Stimulated activated memory B cell treated with anti-CD40 and anti-IgM and Interleukin-4, amounts not matched to agents 10 μg/mL and 1 μg/mL and 100 μg/mL, for 72 hours (primary cell): ENCODE results near the gene TRIM15.
"Not testable (repeated sequence)": the region's sequence is repeated elsewhere in the genome, so short reads cannot be mapped to it uniquely, and the experiment has no call there.

Experiments used
- ATAC-seq: fragments of 150-1000 bp; cut with Tn5 transposase; 2 replicates; pipeline ENCODE4 v1.10.0; 2021
- H3K27ac Mint-ChIP-seq: one replicate; pipeline ENCODE4 v1.8.0; 2022; ENCODE audit warnings: mild to moderate bottlenecking, mixed read lengths
- H3K27me3 Mint-ChIP-seq: one replicate; pipeline ENCODE4 v1.8.0; 2022; ENCODE audit warnings: mixed read lengths
- H3K36me3 Mint-ChIP-seq: one replicate; pipeline ENCODE4 v1.8.0; 2022; ENCODE audit warnings: mixed read lengths
- H3K4me1 Mint-ChIP-seq: one replicate; pipeline ENCODE4 v1.8.0; 2022; ENCODE audit warnings: mixed read lengths
- H3K4me3 Mint-ChIP-seq: one replicate; pipeline ENCODE4 v1.8.0; 2022; ENCODE audit warnings: mild to moderate bottlenecking, moderate library complexity, mixed read lengths
- H3K9me3 Mint-ChIP-seq: one replicate; pipeline ENCODE4 v1.8.0; 2022; ENCODE audit warnings: mixed read lengths

TRIM15 gene

GRCh38 chr6:30154709-30155519 is 8.4 kb upstream of the TRIM15 start:
- Mint-ChIP-seq H3K36me3 (no peaks in the 10 kb centered on the region), H3K4me1 (peaks cover 10% of the 10 kb centered on the region), H3K4me3 (no peak overlapping the region), H3K27ac (no peak overlapping the region), H3K27me3 (peaks cover 35% of the 10 kb centered on the region), H3K9me3 (no peaks in the 10 kb centered on the region)
- no peak for ATAC-seq

GRCh38 chr6:30155520-30156261 is 7.7 kb upstream of the TRIM15 start:
- Mint-ChIP-seq H3K36me3 (no peaks in the 10 kb centered on the region), H3K4me3 (no peak overlapping the region), H3K9me3 (no peaks in the 10 kb centered on the region), H3K27me3 (peaks cover 27% of the 10 kb centered on the region), H3K4me1 (peaks cover 10% of the 10 kb centered on the region), H3K27ac (no peak overlapping the region)
- ATAC-seq: no peak

GRCh38 chr6:30156262-30156599 is 7.1 kb upstream of the TRIM15 start:
- Mint-ChIP-seq H3K27me3 (peaks cover 26% of the 10 kb centered on the region), H3K9me3 (no peaks in the 10 kb centered on the region), H3K36me3 (no peaks in the 10 kb centered on the region), H3K27ac (no peak overlapping the region), H3K4me1 (peaks cover 10% of the 10 kb centered on the region), H3K4me3 (no peak overlapping the region)
- ATAC-seq: no peak

GRCh38 chr6:30156774-30157173 is 6.6 kb upstream of the TRIM15 start:
- Mint-ChIP-seq H3K27me3 (peaks cover 26% of the 10 kb centered on the region), H3K4me3 (no peak overlapping the region), H3K4me1 (peaks cover 10% of the 10 kb centered on the region), H3K36me3 (no peaks in the 10 kb centered on the region), H3K9me3 (no peaks in the 10 kb centered on the region), H3K27ac (no peak overlapping the region)
- ATAC-seq: no peak

- Mint-ChIP-seq H3K27me3 (peaks cover 26% of the 10 kb centered on the region), H3K4me1 (peaks cover 10% of the 10 kb centered on the region), H3K27ac (no peak overlapping the region), H3K9me3 (no peaks in the 10 kb centered on the region), H3K4me3 (no peak overlapping the region), H3K36me3 (no peaks in the 10 kb centered on the region)
- ATAC-seq: no peak
These were observed 5.8 kb upstream of the TRIM15 start for GRCh38 chr6:30157581-30157980.

- Mint-ChIP-seq H3K9me3 (no peaks in the 10 kb centered on the region), H3K36me3 (no peaks in the 10 kb centered on the region), H3K4me3 (no peak overlapping the region), H3K27ac (no peak overlapping the region), H3K4me1 (peaks cover 10% of the 10 kb centered on the region), H3K27me3 (peaks cover 23% of the 10 kb centered on the region)
- no peak for ATAC-seq
These were observed 5.3 kb upstream of the TRIM15 start for GRCh38 chr6:30157999-30158398.

- peaks cover 10% of the 10 kb centered on the region for H3K4me1 Mint-ChIP-seq
- no peak for ATAC-seq
- H3K4me3 Mint-ChIP-seq: no peak overlapping the region
- no peaks in the 10 kb centered on the region for H3K9me3 Mint-ChIP-seq
- H3K36me3 Mint-ChIP-seq: no peaks in the 10 kb centered on the region
- H3K27me3 Mint-ChIP-seq: peaks cover 23% of the 10 kb centered on the region
- H3K27ac Mint-ChIP-seq: no peak overlapping the region
These were observed 4.8 kb upstream of the TRIM15 start for GRCh38 chr6:30158475-30159040.

- peaks cover 10% of the 10 kb centered on the region for H3K4me1 Mint-ChIP-seq
- no peaks in the 10 kb centered on the region for H3K36me3 Mint-ChIP-seq
- peaks cover 23% of the 10 kb centered on the region for H3K27me3 Mint-ChIP-seq
- H3K27ac Mint-ChIP-seq: no peak overlapping the region
- no peak overlapping the region for H3K4me3 Mint-ChIP-seq
- no peaks in the 10 kb centered on the region for H3K9me3 Mint-ChIP-seq
- no peak for ATAC-seq
These were observed 3.1 kb upstream of the TRIM15 start for GRCh38 chr6:30160008-30160784.

- no peak within 1 kb of the TSS for H3K27ac Mint-ChIP-seq
- H3K4me3 Mint-ChIP-seq: no peak within 1 kb of the TSS
- no peaks in the 10 kb centered on the region for H3K9me3 Mint-ChIP-seq
- no peaks in the 10 kb centered on the region for H3K36me3 Mint-ChIP-seq
- no peak for ATAC-seq
- H3K27me3 Mint-ChIP-seq: peaks cover 25% of the 10 kb centered on the region
- H3K4me1 Mint-ChIP-seq: peaks cover 10% of the 10 kb centered on the region
These were observed 2.4 kb upstream of the TRIM15 start, which contains the start of gene TRIM10 for GRCh38 chr6:30160785-30161531. Gene TRIM10, minus strand, starts transcription at chr6:30161211. Its CDS starts 353 bp downstream, at chr6:30160858.

- H3K4me3 Mint-ChIP-seq: no peak overlapping the region
- H3K4me1 Mint-ChIP-seq: peaks cover 10% of the 10 kb centered on the region
- H3K9me3 Mint-ChIP-seq: no peaks in the 10 kb centered on the region
- H3K27me3 Mint-ChIP-seq: peaks cover 35% of the 10 kb centered on the region
- peak; percentile 35 for ATAC-seq
- H3K36me3 Mint-ChIP-seq: no peaks in the 10 kb centered on the region
- H3K27ac Mint-ChIP-seq: no peak overlapping the region
These were observed 869 bp upstream of the TRIM15 start for GRCh38 chr6:30162265-30163089.

- H3K36me3 Mint-ChIP-seq: no peaks in the 10 kb centered on the region
- H3K9me3 Mint-ChIP-seq: no peaks in the 10 kb centered on the region
- no peak for ATAC-seq
- no peaks in the 10 kb centered on the region for H3K4me1 Mint-ChIP-seq
- H3K27me3 Mint-ChIP-seq: peaks cover 51% of the 10 kb centered on the region
- H3K27ac Mint-ChIP-seq: no peak overlapping the region
- no peak overlapping the region for H3K4me3 Mint-ChIP-seq
These were observed 740 bp downstream of the TRIM15 start for GRCh38 chr6:30163918-30164654.

- no peaks in the 10 kb centered on the region for H3K4me1 Mint-ChIP-seq
- no peak for ATAC-seq
- peaks cover 57% of the 10 kb centered on the region for H3K27me3 Mint-ChIP-seq
- H3K4me3 Mint-ChIP-seq: no peak overlapping the region
- H3K9me3 Mint-ChIP-seq: no peaks in the 10 kb centered on the region
- H3K27ac Mint-ChIP-seq: no peak overlapping the region
- no peaks in the 10 kb centered on the region for H3K36me3 Mint-ChIP-seq
These were observed 1.4 kb downstream of the TRIM15 start for GRCh38 chr6:30164714-30165113.

- H3K4me3 Mint-ChIP-seq, H3K27ac Mint-ChIP-seq, H3K4me1 Mint-ChIP-seq, ATAC-seq, H3K36me3 Mint-ChIP-seq, H3K9me3 Mint-ChIP-seq: not testable (repeated sequence)
- peaks cover 63% of the 10 kb centered on the region for H3K27me3 Mint-ChIP-seq
These were observed 1.9 kb downstream of the TRIM15 start for GRCh38 chr6:30165238-30165637.
